NCI-H510A (cell line): ENCODE results near the gene DNAH12.
"Not testable (repeated sequence)": the region's sequence is repeated elsewhere in the genome, so short reads cannot be mapped to it uniquely, and the experiment has no call there.

Source experiments
- DNase-seq: peaks from one replicate; lab custom pipeline; 2025; lab: John Stamatoyannopoulos, UW

DNAH12 gene

GRCh38 chr3:57303520-57303919 lies 240.6 kb downstream of the DNAH12 start:
- not testable (repeated sequence) for DNase-seq

DNA sequence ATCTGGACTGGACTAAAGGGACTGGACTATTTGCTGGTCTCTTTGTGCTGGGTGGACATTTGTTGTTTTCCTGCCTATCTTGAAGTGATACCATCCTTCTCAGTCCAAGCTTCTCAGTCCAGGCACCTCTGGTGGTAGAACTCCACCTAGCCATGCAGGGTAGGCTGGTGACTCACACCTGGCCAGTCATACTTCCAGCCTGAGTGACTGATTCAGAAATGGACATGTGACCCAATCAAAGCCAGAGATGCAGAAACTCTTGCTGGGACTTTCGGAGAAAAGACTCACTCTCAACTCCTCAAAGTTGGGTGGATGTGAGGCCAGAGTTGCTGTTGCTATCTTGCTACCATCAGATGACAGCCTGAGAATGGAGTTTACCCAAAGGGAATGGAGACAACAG lies 246.1 kb downstream of the DNAH12 start:
- no peak for DNase-seq

DNA sequence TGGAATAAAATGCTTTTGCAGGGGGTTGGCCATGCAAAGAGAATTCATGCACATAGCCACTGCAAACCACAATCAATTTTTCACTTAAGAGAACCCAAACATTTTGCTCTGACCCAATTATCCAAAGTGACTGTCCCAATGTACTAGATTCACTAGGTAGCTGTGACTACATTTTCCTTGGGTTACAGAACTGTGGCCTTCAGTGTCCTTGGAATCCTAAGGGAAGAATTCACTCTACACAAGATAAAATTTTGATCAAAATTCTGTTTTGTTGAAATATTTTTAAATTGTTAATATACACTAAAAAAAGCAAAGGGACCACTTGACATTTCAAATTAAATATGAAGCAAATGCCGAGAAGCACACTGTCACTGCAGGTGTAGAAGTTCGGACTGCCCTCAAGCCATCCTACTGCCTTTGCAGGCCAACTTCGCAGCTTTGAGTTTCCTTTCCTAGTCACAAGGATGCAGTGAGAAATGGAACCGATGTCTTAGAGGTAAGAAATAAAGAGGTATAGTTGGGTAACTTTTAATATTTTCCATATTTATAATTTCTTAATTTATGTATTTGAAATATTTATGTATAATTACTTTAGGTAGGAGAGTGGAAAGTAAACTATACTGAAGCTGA lies 251.1 kb downstream of the DNAH12 start:
- DNase-seq = no peak

- DNase-seq = no peak
These were observed 251.8 kb downstream of the DNAH12 start, which contains the start of gene ASB14 for GRCh38 chr3:57292159-57292896. TSS of gene ASB14 (minus strand) at chr3:57292685. CDS start at chr3:57292033, 652 bp downstream.

- no peak for DNase-seq
These were observed 255.7 kb downstream of the DNAH12 start for GRCh38 chr3:57288403-57288802.

DNA sequence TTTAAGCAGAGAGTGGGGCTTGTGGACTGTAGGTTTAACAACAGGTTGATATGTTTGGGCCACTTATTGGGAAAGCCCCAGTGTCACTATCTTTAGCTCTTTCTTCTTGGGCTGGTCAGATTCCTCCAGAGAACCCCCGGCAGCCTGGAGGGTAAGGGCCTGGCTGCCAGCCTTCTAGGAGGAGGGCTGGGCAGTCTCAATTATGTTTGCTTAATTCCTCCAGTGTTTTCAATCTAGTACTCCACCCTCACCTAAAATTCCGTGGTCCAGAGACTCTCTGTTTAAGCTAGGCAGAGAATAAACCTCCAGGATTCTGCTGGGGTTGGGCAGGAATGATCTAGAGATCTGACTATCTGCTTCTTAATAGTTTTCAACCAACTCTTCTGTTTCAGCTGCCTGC lies 256.9 kb downstream of the DNAH12 start:
- no peak for DNase-seq

DNA sequence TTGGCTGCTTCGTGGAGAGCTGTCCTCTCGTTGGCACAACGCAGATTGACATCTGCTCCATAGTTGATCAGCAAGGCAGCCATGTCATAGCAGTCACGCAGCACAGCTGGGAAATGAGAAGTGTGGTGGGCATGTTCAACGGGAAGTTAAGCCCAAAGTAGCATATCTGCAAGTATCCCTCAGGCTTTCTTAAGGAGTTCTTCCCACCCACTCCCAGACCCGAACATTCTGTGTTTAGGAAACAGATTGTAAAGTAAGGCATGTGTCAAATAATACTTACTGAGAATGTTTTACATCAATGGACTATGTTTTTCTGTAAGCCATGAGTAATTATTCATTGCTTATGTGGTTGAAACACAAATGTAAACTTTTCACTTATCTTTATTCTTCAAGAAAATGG lies 260.8 kb downstream of the DNAH12 start:
- no peak for DNase-seq

DNA sequence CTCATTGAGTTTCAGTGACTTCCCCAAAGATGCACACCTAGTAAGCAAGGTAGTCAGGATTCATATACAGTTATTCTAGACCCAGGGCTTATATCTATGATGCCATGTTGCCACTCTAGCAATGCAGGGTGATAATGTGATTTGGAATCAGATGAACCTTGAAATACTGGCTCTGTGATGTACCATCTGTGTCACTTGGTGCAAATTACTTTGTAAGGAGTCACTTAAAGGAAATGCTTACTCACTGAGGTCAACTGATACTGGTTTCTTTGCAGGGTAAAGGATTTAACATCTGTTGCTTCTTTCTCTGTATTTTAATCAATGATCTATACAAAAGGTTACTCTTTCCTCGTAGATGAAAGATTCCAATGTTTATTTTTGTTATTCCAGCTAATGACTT lies 262.4 kb downstream of the DNAH12 start:
- DNase-seq = no peak

DNA sequence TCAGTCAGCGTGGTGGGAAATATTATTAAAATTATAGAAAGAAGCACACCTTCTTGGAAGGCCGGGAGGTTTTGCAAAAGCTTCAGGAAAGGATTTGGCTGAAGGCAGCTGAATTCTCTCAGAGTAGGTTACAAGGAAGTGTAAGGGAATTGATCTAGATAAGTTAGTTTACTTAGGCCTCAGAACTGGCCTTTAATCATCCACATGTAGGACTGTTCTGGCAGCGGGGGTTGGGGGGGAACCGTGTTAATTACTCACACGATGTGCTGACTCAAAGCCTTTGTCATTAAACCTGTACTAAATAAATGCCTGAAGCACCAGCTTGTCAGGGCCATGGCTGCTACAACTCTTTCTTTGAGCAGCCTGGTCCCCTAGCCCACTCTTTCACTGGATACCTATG lies 264.5 kb downstream of the DNAH12 start:
- DNase-seq = no peak

GRCh38 chr3:57278237-57278636 lies 265.9 kb downstream of the DNAH12 start:
- DNase-seq = no peak

- no peak for DNase-seq
These were observed 268.8 kb downstream of the DNAH12 start for GRCh38 chr3:57275393-57275792.

DNA sequence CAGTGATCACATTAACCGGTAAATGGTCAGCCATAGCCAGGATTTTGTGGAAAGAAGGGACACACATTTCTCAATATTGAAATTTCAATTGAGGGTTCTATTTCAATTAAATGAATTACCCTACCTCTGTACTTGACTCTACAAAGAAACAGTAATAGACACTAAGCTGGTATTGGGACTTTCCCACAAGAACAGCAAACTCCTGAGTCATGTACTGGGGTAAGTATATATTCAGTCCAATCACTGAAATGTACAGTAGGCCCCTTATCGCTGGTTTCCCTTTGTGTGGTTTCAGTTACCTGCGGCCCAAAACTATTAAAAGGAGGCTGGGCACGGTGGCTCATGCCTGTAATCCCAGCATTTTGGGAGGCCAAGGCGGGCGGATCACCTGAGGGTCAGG lies 269.3 kb downstream of the DNAH12 start:
- DNase-seq = no peak

DNA sequence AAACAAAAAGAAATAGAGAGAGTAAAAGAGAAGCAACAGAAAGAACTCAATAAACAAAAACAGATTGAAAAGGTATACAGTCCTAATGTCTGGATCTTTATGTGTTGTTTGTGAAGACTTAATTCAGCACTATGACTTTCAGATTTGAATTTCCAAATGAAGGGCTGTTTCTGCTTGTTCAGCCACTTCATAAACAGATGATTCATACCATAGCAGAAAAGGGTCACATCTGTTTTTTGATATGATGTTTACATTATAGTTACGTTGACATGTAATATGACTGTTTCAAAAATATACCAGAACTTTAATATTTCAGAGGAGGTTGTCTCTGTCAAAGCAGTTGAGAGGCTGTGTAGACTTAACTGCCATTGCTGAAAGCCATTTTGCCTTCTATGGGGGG lies 275.7 kb downstream of the DNAH12 start:
- no peak for DNase-seq

GRCh38 chr3:57261929-57262328 lies 282.2 kb downstream of the DNAH12 start:
- no peak for DNase-seq

GRCh38 chr3:57261119-57261518 lies 283.0 kb downstream of the DNAH12 start:
- DNase-seq = no peak

- DNase-seq = no peak
These were observed 286.5 kb downstream of the DNAH12 start for GRCh38 chr3:57257678-57258077.

- DNase-seq = no peak
These were observed 287.3 kb downstream of the DNAH12 start for GRCh38 chr3:57256844-57257243.

GRCh38 chr3:57252404-57252803 lies 291.7 kb downstream of the DNAH12 start:
- no peak for DNase-seq

- no peak for DNase-seq
These were observed 299.2 kb downstream of the DNAH12 start for GRCh38 chr3:57244946-57245345.
